GM21390 (cell line): Measurements from ENCODE around the gene TUBA3C.
"Not testable (repeated sequence)": the region's sequence is repeated elsewhere in the genome, so short reads cannot be mapped to it uniquely, and the experiment has no call there.

Experiments
- ATAC-seq: cut with Tn5 transposase; IDR thresholded peaks from one replicate; pipeline ENCODE4 v1.9.1; 2021; ENCODE audit not compliant: unreplicated experiment

TUBA3C gene

GRCh38 chr13:19181621-19182485 lies at the start of gene TUBA3C:
Gene TUBA3C, minus strand, starts transcription at chr13:19181824. Its CDS starts 77 bp downstream, at chr13:19181747.
- ATAC-seq: no peak

DNA sequence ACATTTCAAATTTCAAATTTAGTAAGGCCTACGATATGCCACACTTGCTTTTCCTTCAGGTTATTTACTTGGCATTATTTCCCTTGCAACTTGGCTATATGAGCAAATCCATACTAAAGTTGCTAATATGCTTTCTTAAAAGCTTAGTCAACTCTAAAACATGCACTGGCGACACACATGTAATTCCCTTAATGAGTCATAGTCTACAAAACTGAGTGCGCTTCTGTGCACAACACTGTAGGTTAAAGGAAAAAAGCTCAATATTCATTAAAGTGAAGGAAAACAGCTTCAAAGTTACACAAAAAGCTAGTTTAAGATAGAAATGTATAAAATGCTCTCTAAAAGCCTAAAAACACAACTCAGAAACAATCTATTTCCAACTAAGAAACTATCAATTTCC lies 25.8 kb upstream of the TUBA3C start:
- not testable (repeated sequence) for ATAC-seq

DNA sequence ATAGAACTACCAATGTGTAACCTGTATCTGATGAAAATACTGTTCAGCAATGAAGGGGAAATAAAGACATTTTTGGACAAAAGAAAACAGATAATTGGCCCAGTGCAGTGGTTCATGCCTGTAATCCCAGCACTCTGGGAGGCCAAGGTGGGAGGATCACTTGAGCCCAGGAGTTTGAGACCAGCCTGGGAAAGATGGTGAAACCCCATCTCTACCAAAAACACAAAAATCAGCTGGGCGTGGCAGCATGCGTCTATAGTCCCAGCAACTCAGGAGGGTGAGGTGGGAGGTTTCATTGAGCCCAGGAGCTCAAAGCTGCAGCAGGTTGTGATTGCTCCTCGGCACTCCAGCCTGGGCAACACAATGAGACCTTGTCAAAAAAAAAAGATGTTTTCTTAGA lies 11.0 kb upstream of the TUBA3C start:
- not testable (repeated sequence) for ATAC-seq

DNA sequence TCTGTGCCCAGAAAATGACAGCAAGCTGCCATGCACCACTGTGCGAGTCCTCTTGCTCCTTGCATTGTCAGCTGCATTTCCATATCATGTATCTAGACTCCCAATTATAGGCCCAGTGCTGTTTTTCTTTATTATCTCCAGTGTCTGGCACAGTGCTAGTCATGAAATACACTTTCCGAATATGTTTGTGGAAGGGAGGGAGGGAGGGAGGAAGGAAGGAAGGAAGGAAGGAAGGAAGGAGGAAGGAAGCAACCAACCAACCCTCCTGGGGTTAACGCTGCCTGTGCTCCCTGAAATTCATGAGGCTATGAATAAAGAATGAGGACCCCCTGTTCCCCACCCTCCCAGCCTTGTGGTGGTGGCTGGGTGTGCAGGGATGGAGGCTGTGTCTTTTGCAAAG lies 8.3 kb upstream of the TUBA3C start:
- ATAC-seq: not testable (repeated sequence)

DNA sequence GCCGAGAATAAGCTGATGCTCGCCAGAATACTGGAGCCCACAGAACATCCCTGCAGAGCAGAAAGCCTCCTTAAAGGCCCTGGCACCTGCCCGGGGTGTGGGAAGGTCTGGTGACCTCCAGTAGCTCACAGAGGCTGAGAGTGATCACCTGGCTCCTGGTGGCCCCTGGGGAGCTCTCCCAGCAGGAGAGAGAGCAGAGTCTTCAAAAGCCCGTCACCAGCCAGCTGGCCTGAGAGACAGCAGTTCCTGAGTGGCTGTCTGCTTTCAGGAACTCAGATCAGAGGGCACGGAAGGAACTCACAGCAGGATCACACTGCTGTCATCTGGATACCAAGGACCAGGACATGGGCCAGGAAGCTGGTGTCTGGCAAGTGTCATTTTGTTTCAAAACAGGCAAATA lies 7.7 kb upstream of the TUBA3C start:
- not testable (repeated sequence) for ATAC-seq

DNA sequence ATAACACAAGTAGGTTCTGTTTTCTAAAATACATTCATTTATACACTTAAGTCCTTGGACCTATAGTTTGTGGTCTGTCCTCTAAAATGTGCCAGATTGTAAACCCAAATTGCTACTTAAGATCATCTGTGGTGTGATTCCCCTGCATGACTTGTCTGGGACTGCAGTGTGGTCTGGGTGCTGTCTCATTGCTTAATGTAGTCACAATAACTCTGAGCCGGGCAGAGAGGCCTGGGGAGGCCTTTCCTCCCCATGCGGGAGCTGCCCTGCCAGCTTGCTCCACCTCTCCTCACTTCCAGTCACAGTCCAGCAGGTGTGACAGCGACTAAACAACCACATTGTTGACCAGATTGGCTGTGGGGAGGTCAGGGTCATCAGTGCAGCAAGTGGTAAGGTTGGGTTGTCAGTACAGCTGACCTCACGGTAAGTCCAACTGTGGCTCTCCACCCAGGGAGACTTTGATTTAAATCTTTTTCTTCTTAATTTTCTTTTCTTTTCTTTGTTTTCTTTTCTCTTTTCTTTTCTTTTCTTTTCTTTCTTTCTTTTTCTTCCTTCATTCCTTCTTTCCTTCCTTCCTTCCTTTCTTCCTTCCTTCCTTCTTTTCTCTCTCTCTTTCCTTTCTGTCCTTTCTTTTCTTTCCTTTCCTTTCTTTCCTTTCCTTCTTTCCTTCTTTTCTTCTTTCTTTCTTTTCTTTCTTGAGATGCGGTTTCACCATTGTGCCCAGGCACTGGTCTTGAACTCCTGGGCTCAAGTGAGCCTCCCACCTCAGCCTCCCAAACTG lies 4.4 kb upstream of the TUBA3C start:
- no peak for ATAC-seq

DNA sequence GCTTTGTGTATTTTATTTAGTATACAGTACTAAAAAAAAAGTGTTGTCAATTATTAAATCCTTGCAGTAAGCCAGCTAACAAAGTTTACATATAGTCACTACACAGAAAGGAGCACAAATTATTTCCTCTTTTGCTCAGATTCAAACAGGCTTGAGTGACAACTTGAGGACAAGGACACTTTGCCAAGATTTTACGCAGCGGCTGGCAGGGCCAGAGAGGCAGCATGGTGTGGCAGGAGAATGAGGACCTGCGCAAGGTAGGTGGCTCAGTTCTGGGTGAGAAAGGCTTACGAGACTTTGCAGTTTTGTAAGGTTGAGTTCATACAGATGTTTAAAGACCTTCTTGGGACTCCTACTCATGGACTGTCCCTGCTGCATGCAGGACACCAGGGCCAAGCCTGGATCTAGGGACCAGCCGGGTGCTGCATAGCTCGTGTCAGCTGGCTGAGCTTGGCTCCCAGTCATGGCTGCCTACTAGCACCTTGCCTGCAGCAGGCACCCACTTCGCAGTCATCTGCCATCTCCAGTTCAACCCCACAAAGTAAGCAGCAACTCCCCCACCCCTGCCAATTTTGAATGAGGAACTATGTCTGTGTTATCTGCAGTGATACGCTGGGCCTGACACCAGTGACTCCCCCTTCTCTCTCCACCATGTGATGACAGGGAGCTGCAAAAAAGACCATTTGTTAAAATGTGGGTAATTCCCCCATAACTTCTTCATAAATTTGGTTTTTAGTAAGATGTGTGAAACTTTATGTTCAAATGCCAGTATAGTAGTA lies 3.7 kb upstream of the TUBA3C start:
- no peak for ATAC-seq

DNA sequence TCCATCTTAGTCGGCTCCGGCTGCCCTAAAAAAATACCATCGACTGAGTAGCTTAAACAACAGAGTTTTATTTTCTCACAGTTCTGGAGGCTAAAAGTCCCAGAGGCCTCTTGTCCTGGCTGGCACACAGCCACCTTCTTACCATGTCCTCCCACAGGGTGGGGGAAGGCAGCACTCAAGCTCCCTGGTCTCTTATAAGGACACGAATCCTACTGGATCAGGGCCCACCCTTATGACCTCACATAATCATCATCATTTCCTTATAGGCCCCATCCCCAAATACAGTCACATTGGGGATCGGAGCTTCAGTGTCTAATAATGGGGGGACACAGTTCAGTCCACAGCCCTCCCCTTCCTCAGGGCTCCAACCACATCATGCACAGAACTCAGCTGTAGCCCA lies 2.6 kb upstream of the TUBA3C start:
- no peak for ATAC-seq

GRCh38 chr13:19183676-19184075 lies 2.1 kb upstream of the TUBA3C start:
- ATAC-seq: no peak

DNA sequence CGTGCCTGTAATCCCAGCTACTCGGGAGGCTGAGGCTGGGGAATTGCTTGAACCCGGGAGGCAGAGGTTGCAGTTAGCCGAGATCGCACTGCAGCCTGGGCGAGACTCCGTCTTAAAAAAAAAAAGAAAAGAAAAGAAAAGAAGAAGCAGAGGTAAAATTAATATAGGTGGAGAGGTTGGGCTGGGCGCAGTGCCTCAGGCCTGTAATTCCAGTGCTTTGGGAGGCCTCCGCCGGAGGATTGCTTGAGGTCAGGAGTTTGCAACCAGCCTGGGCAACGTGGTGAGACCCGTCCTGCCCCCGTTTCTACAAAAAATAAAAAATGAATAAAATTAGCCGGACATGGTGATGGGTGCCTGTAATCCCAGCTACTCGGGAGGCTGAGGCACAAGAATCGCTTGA lies 912 bp upstream of the TUBA3C start:
- ATAC-seq: no peak

DNA sequence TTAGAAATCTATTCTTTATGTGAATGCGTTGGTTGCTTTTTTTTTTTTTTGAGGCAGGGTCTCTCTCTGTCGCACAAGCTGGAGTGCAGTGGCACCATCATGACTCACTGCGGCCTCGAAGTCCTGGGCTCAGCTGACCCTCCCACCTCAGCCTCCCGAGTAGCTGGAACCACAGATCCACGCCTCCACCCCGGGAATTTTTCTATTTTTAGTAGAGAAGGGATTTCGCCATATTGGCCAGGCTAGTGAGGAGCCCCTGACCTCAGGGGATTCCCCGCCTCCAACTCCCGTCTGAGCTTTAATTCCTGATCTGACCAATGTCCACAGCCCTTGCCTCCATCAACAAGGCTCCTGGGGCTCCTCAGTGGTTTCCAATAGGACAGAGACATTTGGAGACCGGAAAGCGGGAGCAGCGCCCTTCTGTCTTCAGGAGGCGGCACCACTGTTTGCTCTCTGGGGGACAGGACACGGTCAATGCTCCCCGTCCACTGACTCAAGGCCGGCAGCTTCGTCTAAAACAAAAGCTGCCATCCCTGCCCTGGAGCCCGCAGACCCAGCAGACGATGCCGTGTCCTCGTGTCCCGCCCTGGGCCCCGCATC lies 503 bp downstream of the TUBA3C start:
- ATAC-seq: no peak

GRCh38 chr13:19179916-19180315 lies 1.7 kb downstream of the TUBA3C start:
- ATAC-seq: no peak

GRCh38 chr13:19178901-19179593 lies 2.6 kb downstream of the TUBA3C start:
- no peak for ATAC-seq

DNA sequence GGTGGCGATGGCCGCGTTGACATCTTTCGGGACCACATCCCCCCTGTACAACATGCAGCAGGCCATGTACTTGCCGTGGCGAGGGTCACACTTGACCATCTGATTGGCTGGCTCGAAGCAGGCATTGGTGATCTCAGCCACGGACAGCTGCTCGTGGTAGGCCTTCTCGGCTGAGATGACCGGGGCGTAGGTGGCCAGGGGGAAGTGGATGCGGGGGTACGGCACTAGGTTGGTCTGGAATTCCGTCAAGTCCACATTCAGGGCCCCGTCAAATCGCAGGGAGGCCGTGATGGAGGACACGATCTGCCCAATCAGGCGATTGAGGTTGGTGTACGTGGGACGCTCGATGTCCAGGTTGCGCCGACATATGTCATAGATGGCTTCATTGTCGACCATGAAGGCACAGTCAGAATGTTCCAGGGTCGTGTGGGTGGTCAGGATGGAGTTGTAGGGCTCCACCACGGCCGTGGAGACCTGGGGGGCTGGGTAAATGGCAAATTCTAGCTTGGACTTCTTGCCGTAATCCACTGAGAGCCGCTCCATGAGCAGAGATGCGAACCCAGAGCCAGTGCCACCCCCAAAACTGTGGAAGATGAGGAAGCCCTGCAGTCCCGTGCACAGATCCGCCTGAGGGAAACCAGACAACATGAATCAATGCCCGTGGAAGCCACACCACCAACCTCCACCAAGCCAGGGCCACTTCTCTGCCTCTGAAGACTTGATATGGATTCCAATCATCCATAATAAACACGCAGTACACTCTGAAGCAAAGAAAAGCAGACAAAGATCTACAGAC lies 4.4 kb downstream of the TUBA3C start:
- not testable (repeated sequence) for ATAC-seq

GRCh38 chr13:19173752-19174151 lies 7.9 kb downstream of the TUBA3C start:
- no peak for ATAC-seq

- ATAC-seq: no peak
Observed at GRCh38 chr13:19172647-19173030, 9.0 kb downstream of the TUBA3C start.

GRCh38 chr13:19172007-19172646 lies 9.5 kb downstream of the TUBA3C start:
- no peak for ATAC-seq

- no peak for ATAC-seq
Observed at GRCh38 chr13:19171563-19171962, 10.1 kb downstream of the TUBA3C start.

- ATAC-seq: no peak
Observed at GRCh38 chr13:19169991-19170390, 11.6 kb downstream of the TUBA3C start.
